Cerebellar cortex (tissue), 1 donor: Measurements from ENCODE around the gene ALAS1.
A peak's percentile ranks its signal among the peaks of the same experiment; 100 is the strongest.

ENCODE experiments used
- DNase-seq: peaks from one replicate; pipeline ENCODE4 v3.0.0-alpha.2; 2015; ENCODE audit warnings: low spot score

The ALAS1 gene

DNA sequence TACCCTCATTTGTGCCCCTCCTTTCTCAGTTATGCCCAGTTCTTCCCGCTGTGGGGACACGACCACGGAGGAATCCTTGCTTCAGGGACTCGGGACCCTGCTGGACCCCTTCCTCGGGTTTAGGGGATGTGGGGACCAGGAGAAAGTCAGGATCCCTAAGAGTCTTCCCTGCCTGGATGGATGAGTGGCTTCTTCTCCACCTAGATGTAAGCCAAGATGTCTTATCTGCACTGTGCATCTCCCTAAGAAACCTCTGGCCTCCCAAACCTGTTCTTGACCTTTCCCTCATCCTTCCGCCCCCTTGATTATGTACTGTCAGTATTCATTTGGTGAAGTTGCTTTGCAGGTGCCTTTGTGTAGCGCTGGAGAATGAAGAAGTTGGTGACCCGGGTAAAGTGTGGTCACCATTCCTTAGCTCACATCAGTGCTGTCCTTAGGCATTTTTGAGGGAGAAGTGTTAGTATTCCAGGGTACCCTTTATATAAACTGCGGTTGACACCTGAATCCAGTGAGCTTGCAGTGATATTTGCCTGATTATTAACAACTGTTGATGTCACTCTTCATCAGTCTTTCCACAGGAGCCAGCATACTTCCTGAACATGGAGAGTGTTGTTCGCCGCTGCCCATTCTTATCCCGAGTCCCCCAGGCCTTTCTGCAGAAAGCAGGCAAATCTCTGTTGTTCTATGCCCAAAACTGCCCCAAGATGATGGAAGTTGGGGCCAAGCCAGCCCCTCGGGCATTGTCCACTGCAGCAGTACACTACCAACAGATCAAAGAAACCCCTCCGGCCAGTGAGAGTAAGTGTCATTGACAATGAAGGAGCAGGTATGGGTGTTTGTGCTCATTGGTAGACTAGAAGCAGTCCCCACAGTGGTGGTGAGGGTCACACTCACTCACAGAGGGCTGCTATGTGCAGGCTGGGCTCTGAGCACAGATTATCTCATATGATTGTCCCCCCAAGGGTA lies 966 bp downstream of the ALAS1 start:
- DNase-seq: no peak

GRCh38 chr3:52200981-52201679 lies 3.2 kb downstream of the ALAS1 start:
- DNase-seq: no peak

GRCh38 chr3:52202384-52203077 lies 4.6 kb downstream of the ALAS1 start:
- peak; percentile 97 for DNase-seq

GRCh38 chr3:52203701-52204100 lies 5.7 kb downstream of the ALAS1 start:
- DNase-seq: no peak

DNA sequence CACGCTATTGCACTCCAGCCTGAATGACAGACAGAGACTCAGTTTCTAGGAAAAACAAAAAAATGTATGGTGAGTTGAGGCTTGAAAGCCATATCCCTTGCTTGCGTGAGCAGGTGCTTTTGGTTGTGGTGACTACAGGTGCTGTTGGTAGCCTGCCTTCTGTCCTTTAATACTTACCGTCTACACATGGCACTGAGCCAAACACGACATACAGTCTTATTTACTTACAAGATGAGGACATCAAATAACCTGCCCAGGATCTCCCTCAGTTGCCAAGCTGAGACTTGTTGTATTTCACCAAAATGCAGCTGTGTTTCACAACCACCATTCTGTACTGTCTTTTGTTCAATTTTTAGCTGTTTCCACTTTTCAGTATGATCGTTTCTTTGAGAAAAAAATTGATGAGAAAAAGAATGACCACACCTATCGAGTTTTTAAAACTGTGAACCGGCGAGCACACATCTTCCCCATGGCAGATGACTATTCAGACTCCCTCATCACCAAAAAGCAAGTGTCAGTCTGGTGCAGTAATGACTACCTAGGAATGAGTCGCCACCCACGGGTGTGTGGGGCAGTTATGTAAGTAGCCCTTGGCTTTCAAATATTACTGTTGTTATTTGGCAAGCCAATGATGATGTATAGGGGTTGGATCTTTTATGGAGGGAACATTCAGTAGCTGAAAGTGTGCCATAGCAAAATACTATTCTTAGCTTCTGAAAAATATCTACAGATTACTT lies 6.5 kb downstream of the ALAS1 start:
- peak; percentile 49 for DNase-seq

- peak; percentile 93 for DNase-seq
Measured at GRCh38 chr3:52205727-52206372, 7.9 kb downstream of the ALAS1 start.

GRCh38 chr3:52208556-52208955 lies 10.6 kb downstream of the ALAS1 start:
- no peak for DNase-seq

GRCh38 chr3:52210037-52210436 lies 12.1 kb downstream of the ALAS1 start:
- DNase-seq: no peak

DNA sequence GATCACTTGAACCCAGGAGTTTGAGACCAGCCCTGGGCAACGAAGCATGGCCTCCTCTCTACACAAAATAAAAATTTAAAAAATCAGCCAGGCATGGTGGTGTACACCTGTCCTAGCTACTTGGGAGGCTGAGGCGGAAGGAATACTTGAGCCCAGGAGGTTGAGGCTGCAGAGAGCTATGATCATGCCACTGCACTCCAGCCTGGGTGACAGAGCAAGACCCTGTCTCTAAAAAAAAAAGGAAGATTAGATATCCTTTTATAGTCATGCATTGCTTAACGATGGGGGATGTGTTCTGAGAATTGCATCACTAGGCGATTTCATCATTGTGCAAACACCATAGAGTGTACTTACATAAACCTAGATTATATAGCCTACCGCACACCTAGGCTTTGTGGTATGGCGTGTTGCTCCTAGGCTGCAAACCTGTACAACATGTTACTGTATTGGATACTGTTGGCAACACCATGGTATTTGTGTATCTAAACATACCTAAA lies 12.6 kb downstream of the ALAS1 start:
- DNase-seq: no peak

DNA sequence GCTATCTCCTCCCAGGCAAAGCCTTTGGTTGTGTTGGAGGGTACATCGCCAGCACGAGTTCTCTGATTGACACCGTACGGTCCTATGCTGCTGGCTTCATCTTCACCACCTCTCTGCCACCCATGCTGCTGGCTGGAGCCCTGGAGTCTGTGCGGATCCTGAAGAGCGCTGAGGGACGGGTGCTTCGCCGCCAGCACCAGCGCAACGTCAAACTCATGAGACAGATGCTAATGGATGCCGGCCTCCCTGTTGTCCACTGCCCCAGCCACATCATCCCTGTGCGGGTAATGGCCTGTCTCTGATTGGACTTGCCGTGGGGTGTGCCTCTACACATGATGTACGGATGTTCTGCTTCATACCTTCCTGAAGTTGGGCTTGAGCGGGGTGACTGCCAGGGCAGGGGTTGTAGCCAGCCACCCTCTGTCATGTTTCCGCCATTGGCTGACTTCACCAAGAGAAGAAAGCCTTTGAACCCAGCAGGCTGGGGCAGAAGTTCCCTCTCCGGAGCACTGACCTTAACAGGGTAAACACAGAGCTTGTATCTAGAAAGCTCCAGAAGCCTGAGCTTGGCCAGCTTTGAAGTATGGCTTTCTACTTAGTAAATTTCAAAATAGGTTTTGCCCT lies 13.4 kb downstream of the ALAS1 start:
- no peak for DNase-seq

GRCh38 chr3:52213005-52213404 lies 15.0 kb downstream of the ALAS1 start:
- DNase-seq: no peak

DNA sequence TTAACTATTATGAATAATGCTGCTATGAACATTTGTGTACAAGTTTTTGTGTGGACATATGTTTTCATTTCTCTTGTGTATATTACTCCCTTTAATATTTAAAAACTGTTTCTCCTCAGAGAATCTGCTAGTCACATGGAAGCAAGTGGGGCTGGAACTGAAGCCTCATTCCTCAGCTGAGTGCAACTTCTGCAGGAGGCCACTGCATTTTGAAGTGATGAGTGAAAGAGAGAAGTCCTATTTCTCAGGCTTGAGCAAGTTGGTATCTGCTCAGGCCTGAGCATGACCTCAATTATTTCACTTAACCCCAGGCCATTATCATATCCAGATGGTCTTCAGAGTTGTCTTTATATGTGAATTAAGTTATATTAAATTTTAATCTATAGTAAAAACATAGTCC lies 15.9 kb downstream of the ALAS1 start:
- no peak for DNase-seq

- no peak for DNase-seq
Measured at GRCh38 chr3:52215351-52215750, 17.4 kb downstream of the ALAS1 start.

DNA sequence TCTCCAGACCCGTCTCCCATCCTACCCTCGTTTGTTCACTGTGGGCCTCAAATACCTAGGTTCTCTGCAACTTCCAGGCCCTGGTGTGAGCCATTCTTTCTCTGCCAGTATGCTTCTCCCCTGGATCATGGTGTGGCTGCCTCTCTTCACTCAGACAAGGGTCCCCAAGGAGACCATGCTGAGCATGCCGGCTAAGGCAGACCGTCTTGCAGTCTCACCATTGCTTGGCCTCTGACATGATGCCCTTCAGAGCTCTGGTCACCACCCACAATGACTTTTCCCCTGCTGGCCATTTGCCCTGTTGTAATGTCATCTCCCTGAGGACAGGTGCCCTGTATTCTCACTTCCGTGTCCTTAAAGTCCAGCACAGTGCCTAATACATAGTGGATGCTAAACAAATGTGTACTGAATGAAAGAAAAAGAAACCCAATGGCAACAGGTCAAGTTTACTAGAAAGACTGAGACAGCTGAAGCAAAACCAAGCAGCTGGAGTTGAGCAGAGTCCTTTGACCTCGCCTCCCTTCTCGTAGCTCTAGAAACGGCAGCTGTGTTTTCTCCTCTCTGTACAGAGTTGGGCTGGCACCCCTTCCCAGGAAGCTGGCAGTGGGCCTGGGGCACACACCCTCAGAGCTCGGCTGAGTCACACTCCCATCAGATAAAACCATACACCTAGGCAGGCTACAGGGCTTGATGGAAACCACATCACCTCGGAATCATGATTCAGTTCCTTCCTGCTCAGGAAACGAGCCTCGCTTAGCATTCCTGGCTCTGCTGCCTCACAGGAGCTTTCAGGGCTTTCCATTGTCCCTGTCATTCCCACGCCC lies 18.8 kb downstream of the ALAS1 start:
- DNase-seq: no peak

GRCh38 chr3:52217409-52217805 lies 19.4 kb downstream of the ALAS1 start:
- DNase-seq: no peak

GRCh38 chr3:52218026-52218425 lies 20.1 kb downstream of the ALAS1 start:
- DNase-seq: no peak

DNA sequence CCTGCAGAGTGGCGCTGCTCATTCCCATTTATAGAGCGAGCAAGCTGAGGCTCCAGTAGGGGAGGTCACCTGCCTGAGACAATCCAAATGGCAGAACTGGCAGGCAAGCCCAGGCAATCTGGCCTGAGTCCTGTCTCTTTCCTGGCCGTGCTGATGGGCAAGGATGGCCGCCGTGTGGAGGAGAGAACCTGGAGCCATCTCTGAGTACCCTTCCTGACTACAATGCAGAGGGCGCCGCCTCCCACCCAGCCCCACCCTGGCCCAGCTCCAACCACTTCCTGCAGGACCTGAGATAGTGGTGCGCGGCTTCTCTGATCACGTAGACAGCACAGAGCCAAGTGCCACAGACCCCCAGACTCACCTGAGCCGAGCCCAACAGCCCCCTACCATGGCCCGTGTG lies 20.5 kb downstream of the ALAS1 start:
- DNase-seq: peak; percentile 89

DNA sequence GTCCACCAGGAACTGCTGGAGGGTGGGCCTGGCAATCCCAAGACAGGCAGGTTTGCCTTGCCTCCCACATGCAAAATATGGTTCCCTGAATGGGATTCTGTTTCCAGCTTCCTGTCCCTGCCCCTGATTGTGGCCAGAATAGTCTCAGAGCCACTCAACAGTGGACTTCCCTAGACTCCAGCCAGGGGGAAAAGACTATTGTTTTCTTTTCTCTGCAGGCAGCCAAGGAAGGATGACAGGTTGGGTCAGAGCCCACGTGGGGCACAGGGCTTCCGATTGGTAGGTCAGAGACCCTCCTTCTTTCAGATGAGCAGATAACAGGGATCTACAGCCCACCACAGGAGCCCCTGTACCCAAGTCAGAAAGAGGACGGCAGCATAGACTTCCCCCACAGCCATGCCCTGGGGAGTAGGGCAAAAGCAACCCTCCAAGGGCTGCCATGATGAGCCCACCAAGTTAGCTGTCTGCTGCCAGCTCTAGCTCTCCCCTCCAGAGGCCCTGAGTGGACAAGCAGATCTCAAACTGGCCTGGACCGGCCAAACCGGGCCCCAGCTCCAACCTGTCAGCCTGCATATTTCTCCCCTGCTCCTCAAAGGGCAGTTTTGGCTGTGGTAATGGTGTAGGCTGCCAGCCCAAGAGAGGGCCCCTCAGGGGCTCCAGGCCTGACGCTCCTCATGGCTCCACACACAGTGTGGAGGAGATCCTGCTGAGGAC lies 21.1 kb downstream of the ALAS1 start:
- no peak for DNase-seq

DNA sequence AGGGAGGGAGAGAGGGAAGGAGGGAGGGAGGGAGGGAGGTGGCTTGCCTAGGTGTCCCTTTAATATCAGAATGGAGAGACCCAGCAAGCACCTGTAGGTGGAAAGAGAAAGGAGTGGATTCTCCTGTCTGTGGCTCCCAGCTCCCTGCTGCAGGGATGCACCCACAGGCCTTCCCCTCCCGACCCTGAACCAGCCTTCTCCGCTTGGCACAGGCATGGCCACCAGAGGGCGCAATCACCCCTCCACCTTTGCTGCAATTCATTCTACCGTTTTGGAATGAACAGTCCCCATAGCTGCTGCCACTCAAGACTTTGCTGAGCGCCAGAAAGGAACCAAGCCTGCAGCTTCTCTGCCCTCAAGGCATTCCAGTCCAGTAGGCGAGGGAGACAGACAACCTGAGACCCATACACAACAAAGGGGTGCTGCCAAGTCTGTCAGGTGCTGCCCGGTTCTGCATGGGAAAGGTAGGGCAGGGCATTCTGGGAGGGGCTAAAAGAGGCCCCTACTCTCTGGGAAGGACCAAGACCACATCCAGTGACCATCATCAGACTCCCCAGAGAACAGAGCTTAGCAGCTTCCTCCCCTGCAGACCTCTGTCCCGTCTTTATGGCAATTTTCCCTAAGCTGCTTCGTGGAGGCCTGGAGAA lies 22.5 kb downstream of the ALAS1 start:
- DNase-seq: peak; percentile 93
